HepG2 (cell line): Measurements from ENCODE around the gene FKBP8. TPM values are rescaled to one million over a fixed set of nuclear protein-coding genes. Genes with fewer than 3 reads are reported as not detected.

ENCODE experiments used
- ATF5 ChIP-seq: sonication (generic); formaldehyde crosslinking; IDR thresholded peaks from 2 replicates; pipeline ENCODE4 v1.4.0; 2020; ENCODE audit warnings: mild to moderate bottlenecking, low read depth, missing genetic modification reagents
- ATF7 ChIP-seq, 2 experiments: fragments of 450-650 bp in 1 of 2; sonication (generic) in 1 of 2; formaldehyde crosslinking in 1 of 2; IDR thresholded peaks; 2 replicates each; pipeline versions ENCODE4 v1.4.0 to v1.6.1; 2016 to 2020; ENCODE audit warnings: antibody characterized with exemption in 1 of 2, mild to moderate bottlenecking in 1 of 2, missing genetic modification reagents in 1 of 2
- ELF4 ChIP-seq: sonication (generic); formaldehyde crosslinking; IDR thresholded peaks from 2 replicates; pipeline ENCODE4 v1.5.0; 2020; ENCODE audit warnings: missing genetic modification reagents, mild to moderate bottlenecking, moderate library complexity, borderline replicate concordance
- FOXO4 ChIP-seq: sonication (generic); formaldehyde crosslinking; conservative IDR thresholded peaks from 2 replicates; pipeline ENCODE4 v1.8.1; 2023; ENCODE audit warnings: missing genetic modification reagents
- FOXP1 ChIP-seq, 2 experiments: fragments of 450-650 bp in 1 of 2; IDR thresholded peaks; 2 replicates each; pipeline ENCODE4 v1.6.1; 2017 to 2018; ENCODE audit warnings: antibody characterized with exemption in 1 of 2
- IRF9 ChIP-seq: sonication (generic); formaldehyde crosslinking; IDR thresholded peaks from 2 replicates; pipeline ENCODE4 v1.8.0; 2022; ENCODE audit warnings: missing genetic modification reagents, mild to moderate bottlenecking, borderline replicate concordance
- MBNL3 ChIP-seq: fragments of 250-450 bp; sonication (Bioruptor Pico); conservative IDR thresholded peaks from 2 replicates; pipeline ENCODE4 v1.8.0; 2022; ENCODE audit warnings: mild to moderate bottlenecking, inconsistent platforms
- POLR2A ChIP-seq, 2 experiments: IDR thresholded peaks; 2 replicates each; pipeline ENCODE4 v1.6.1; 2011; ENCODE audit warnings: low read depth in 2 of 2, low read length in 2 of 2, mild to moderate bottlenecking in 1 of 2, moderate library complexity in 1 of 2; ENCODE audit not compliant: insufficient read depth in 1 of 2
- RBM22 ChIP-seq: fragments of 200-400 bp; formaldehyde crosslinking; optimal IDR thresholded peaks from 2 replicates; pipeline ENCODE3; 2017; ENCODE audit warnings: mild to moderate bottlenecking, low read length, moderate library complexity
- SMAD9 ChIP-seq: sonication (generic); formaldehyde crosslinking; IDR thresholded peaks from 2 replicates; pipeline ENCODE4 v1.5.1; 2020; ENCODE audit warnings: mild to moderate bottlenecking, missing genetic modification reagents
- TERF1 ChIP-seq: sonication (generic); formaldehyde crosslinking; IDR thresholded peaks from 2 replicates; pipeline ENCODE4 v1.8.0; 2022; ENCODE audit warnings: mild to moderate bottlenecking, missing genetic modification reagents, moderate library complexity
- TRIM22 ChIP-seq: fragments of 450-650 bp; IDR thresholded peaks from 2 replicates; pipeline ENCODE4 v1.6.1; 2017
- ZEB1 ChIP-seq: IDR thresholded peaks from 2 replicates; pipeline ENCODE4 v1.6.1; 2012; ENCODE audit warnings: mild to moderate bottlenecking, low read depth, inconsistent platforms; ENCODE audit not compliant: insufficient replicate concordance
- ZFP62 ChIP-seq: sonication (generic); formaldehyde crosslinking; IDR thresholded peaks from 2 replicates; pipeline ENCODE4 v1.4.0; 2020; ENCODE audit warnings: missing genetic modification reagents
- ZNF432 ChIP-seq: sonication (generic); formaldehyde crosslinking; IDR thresholded peaks from 2 replicates; pipeline ENCODE4 v1.5.0; 2020; ENCODE audit warnings: missing genetic modification reagents, mild to moderate bottlenecking, borderline replicate concordance
- ZNF510 ChIP-seq: sonication (generic); formaldehyde crosslinking; IDR thresholded peaks from 2 replicates; pipeline ENCODE4 v1.4.0; 2020; ENCODE audit warnings: low read depth, mild to moderate bottlenecking, missing genetic modification reagents
- ZNF512B ChIP-seq: sonication (generic); formaldehyde crosslinking; IDR thresholded peaks from 2 replicates; pipeline ENCODE4 v1.5.1; 2020; ENCODE audit warnings: missing genetic modification reagents, mild to moderate bottlenecking, borderline replicate concordance
- ZNF703 ChIP-seq: sonication (generic); formaldehyde crosslinking; IDR thresholded peaks from 2 replicates; pipeline ENCODE4 v1.5.1; 2020; ENCODE audit warnings: missing genetic modification reagents, mild to moderate bottlenecking, moderate library complexity, borderline replicate concordance
- ZNF780A ChIP-seq: sonication (generic); formaldehyde crosslinking; IDR thresholded peaks from 2 replicates; pipeline ENCODE4 v1.8.0; 2022; ENCODE audit warnings: mild to moderate bottlenecking, missing genetic modification reagents, moderate library complexity
- polyA plus RNA-seq, 8 experiments: library from polyadenylated mRNA; depleted of rRNA in 3 of 8; stranded (reverse) in 7 of 8; unstranded in 1 of 8; fragments of >200 nt; fragmentation: Illumina TruSeq in 4 of 8; extraction: Trizol in 4 of 8; gene quantifications; 2 replicates each; pipeline versions ENCODE4 v1.2.1 to v1.2.3, GENCODE V29; 2011 to 2016; ENCODE audit warnings: low read depth in 4 of 8, missing spikeins in 1 of 8, mixed read lengths in 1 of 8; ENCODE audit not compliant: insufficient read depth in 1 of 8
- total RNA-seq, 5 experiments: library from RNA; depleted of rRNA; stranded (reverse); fragments of >200 nt; fragmentation: Illumina TruSeq; extraction: Trizol; gene quantifications; 2 replicates each; pipeline ENCODE4 v1.2.3, GENCODE V29; 2016; ENCODE audit warnings: low read depth in 1 of 5

Gene FKBP8
- total and polyA plus RNA-seq, 2 of the 13 experiments (the other 11 are each of a cell fraction or from before 2014, with no cell fraction given), result 81.7 to 93.9 TPM

- TF ChIP-seq FOXO4 (CRISPR knock-in tag), result no peak
- TF ChIP-seq ZEB1, result no peak
- no peak for TF ChIP-seq TERF1 (CRISPR knock-in tag)
- 0 out of 2 replicates have a peak, but pooled peaks have one; percentile 50 for TF ChIP-seq ZNF510
- TF ChIP-seq POLR2A (IDR thresholded peaks at IDR 0.05; ENCODE audit: insufficient read depth in 1 of 2, low read depth in 2 of 2, low read length in 2 of 2), result peak; percentile 68 to 88; a peak in 3 of 4 replicates
- TF ChIP-seq ZNF780A, result 0 out of 2 replicates have a peak, but pooled peaks have one; percentile 67
- TF ChIP-seq FOXP1 (IDR thresholded peaks at IDR 0.05), result no peak
- peak; percentile 24; the same call in 1 of the 2 replicates for TF ChIP-seq FOXP1 (CRISPR knock-in tag; IDR thresholded peaks at IDR 0.05)
- TF ChIP-seq SMAD9 (CRISPR knock-in tag), result no peak
- TF ChIP-seq TRIM22, result no peak
- TF ChIP-seq MBNL3 (CRISPR knock-in tag), result no peak
- no peak for TF ChIP-seq ZNF512B (CRISPR knock-in tag)
- TF ChIP-seq ZFP62 (CRISPR knock-in tag), result no peak
- no peak for TF ChIP-seq ZNF703
- peak; percentile 73; the same call in 1 of the 2 replicates for TF ChIP-seq IRF9 (CRISPR knock-in tag)
- TF ChIP-seq ELF4 (CRISPR knock-in tag), result peak; percentile 59; the same call in 1 of the 2 replicates
- no peak for TF ChIP-seq ZNF432 (CRISPR knock-in tag)
- TF ChIP-seq ATF5 (CRISPR knock-in tag), result 0 out of 2 replicates have a peak, but pooled peaks have one; percentile 82
- no peak for TF ChIP-seq ATF7 (IDR thresholded peaks at IDR 0.05)
- TF ChIP-seq ATF7 (CRISPR knock-in tag; IDR thresholded peaks at IDR 0.05), result peak; percentile 26; the same call in 1 of the 2 replicates
- peak; percentile 43 for TF ChIP-seq RBM22
These were observed 28.4 kb upstream of the FKBP8 start, which contains the start of gene UBA52 (continued) for GRCh38 chr19:18571564-18572344.
